ENCODE measurements around the gene ENOPH1. TPM values are rescaled to one million over a fixed set of nuclear protein-coding genes. Genes with fewer than 3 reads are reported as not detected.

Gene ENOPH1
- total RNA-seq (2022; extraction: Qiagen RNA extraction; ENCODE audit: low read depth): 26.6 to 35.4 TPM (median 32.1 TPM) in 5 replicates

DNA sequence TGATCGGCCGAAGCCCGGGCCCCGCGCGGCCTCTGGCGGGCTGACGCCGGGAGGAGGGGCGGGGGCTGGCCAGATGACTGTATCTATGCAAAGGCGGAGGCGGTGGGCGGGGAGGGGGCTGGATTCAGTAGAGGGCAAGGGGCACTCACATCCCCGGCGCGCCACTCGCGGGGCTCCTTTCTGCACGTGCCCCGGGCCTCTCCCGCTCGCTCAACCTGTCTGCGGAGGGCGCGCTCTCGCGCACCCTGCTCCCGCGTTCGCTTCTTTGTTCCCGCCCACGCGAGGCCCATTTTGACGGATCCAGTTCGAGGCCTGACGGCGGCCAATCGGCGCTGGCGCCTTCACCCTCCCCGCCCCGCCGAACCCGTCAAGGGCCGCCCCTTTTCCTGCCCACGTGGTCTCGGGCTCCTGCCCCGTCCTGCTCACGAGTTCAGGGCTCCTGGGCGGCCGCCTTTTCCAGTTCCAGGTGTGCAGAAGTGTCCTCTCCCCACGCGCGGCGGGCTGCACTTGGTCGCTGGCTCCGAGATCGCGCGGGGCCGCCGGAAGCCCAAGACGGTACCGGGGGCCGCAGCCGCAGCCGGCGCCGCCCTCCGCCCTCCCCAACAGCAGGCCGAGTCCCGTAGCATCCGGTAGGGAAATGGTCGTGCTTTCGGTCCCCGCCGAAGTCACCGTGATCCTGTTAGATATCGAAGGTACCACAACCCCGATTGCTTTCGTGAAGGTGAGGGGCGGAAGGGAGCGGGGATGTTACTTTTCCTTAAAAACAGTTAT, at the start of gene ENOPH1, which contains the start of gene HNRNPDL:
ENOPH1 (plus strand) TSS at position 398 of the 771 bp plus-strand sequence; CDS start at position 638, 240 bp downstream.
HNRNPDL (minus strand) TSS at position 270 of the 771 bp plus-strand sequence. CDS start 772 bp downstream, outside the sequence.

Other genes starting within 250 kb of the ENOPH1 start
- 211 to 331 TPM (median 235 TPM) in 5 replicates for gene HNRNPD, start 56.6 kb upstream of the ENOPH1 start, total RNA-seq (2022; extraction: Qiagen RNA extraction; ENCODE audit: low read depth)
- 217 to 380 TPM (median 250 TPM) in 5 replicates for gene HNRNPDL, start 128 bp upstream of the ENOPH1 start, total RNA-seq (2022; extraction: Qiagen RNA extraction; ENCODE audit: low read depth)
- 0.85 to 1.3 TPM (median 1.0 TPM) in 5 replicates for gene TMEM150C, start 131.4 kb downstream of the ENOPH1 start, total RNA-seq (2022; extraction: Qiagen RNA extraction; ENCODE audit: low read depth)

Measured in A549 treated with CpdA at 1 μM for 4 hours (cell line).